GM19455 (cell line): Measurements from ENCODE around the gene ATP1B3.
"Not testable (repeated sequence)": the region's sequence is repeated elsewhere in the genome, so short reads cannot be mapped to it uniquely, and the experiment has no call there.

Experiments
- ATAC-seq: cut with Tn5 transposase; IDR thresholded peaks from one replicate; pipeline ENCODE4 v1.9.1; 2021; ENCODE audit not compliant: unreplicated experiment

Gene ATP1B3

GRCh38 chr3:141860086-141860669 lies 16.3 kb upstream of the ATP1B3 start:
- ATAC-seq = no peak

GRCh38 chr3:141860766-141861513 lies 15.5 kb upstream of the ATP1B3 start:
- no peak for ATAC-seq

- ATAC-seq = no peak
Observed at GRCh38 chr3:141862279-141862816, 14.1 kb upstream of the ATP1B3 start.

- ATAC-seq = no peak
Observed at GRCh38 chr3:141863491-141863890, 13.0 kb upstream of the ATP1B3 start.

GRCh38 chr3:141864281-141864970 lies 12.0 kb upstream of the ATP1B3 start:
- ATAC-seq = no peak

- ATAC-seq = no peak
Observed at GRCh38 chr3:141865101-141865500, 11.3 kb upstream of the ATP1B3 start.

GRCh38 chr3:141870091-141870687 lies 6.3 kb upstream of the ATP1B3 start:
- no peak for ATAC-seq

- ATAC-seq = peak; percentile 49
Observed at GRCh38 chr3:141875374-141875892, 1.0 kb upstream of the ATP1B3 start.

- ATAC-seq = peak; percentile 56
Observed at GRCh38 chr3:141875893-141876380, 506 bp upstream of the ATP1B3 start.

- peak; percentile 20 for ATAC-seq
Observed at GRCh38 chr3:141876891-141877621, 613 bp downstream of the ATP1B3 start.

- ATAC-seq = no peak
Observed at GRCh38 chr3:141877911-141878310, 1.5 kb downstream of the ATP1B3 start.

- ATAC-seq = no peak
Observed at GRCh38 chr3:141878326-141878725, 1.9 kb downstream of the ATP1B3 start.

GRCh38 chr3:141878817-141879216 lies 2.4 kb downstream of the ATP1B3 start:
- ATAC-seq = no peak

- no peak for ATAC-seq
Observed at GRCh38 chr3:141881702-141882101, 5.3 kb downstream of the ATP1B3 start.

GRCh38 chr3:141887051-141887450 lies 10.6 kb downstream of the ATP1B3 start:
- no peak for ATAC-seq

GRCh38 chr3:141888548-141888947 lies 12.1 kb downstream of the ATP1B3 start:
- not testable (repeated sequence) for ATAC-seq

- no peak for ATAC-seq
Observed at GRCh38 chr3:141894524-141895176, 18.2 kb downstream of the ATP1B3 start.

- ATAC-seq = no peak
Observed at GRCh38 chr3:141895731-141896130, 19.3 kb downstream of the ATP1B3 start.

- no peak for ATAC-seq
Observed at GRCh38 chr3:141898908-141899307, 22.5 kb downstream of the ATP1B3 start.

- ATAC-seq = no peak
Observed at GRCh38 chr3:141900343-141900742, 23.9 kb downstream of the ATP1B3 start.
